Activated T-cell treated with anti-CD3 and anti-CD28 coated beads, Interleukin-2, amount 50 U/mL, for 72 hours (primary cell): ENCODE measurements around the gene SH3BP5. TPM values are rescaled to one million over a fixed set of nuclear protein-coding genes. Genes with fewer than 3 reads are reported as not detected.
"Not testable (repeated sequence)": the region's sequence is repeated elsewhere in the genome, so short reads cannot be mapped to it uniquely, and the experiment has no call there.

ENCODE experiments used
- ATAC-seq, 2 donors: fragments of 150-1000 bp; cut with Tn5 transposase; replicated peaks in 1 of 2; 2 replicates each; pipeline ENCODE4 v1.10.0; 2021; ENCODE audit warnings: moderate library complexity in 2 of 2, mild to moderate bottlenecking in 1 of 2
- DNase-seq, 2 donors: peaks; one replicate each; pipeline ENCODE4 v3.0.0; 2021 to 2022; ENCODE audit warnings: mixed read lengths in 1 of 2
- H3K27ac Mint-ChIP-seq: one replicate; pipeline ENCODE4 v1.8.0; 2022; ENCODE audit warnings: mild to moderate bottlenecking, moderate library complexity, mixed read lengths
- H3K27me3 Mint-ChIP-seq: one replicate; pipeline ENCODE4 v1.8.0; 2022; ENCODE audit warnings: low read depth, mixed read lengths
- H3K36me3 Mint-ChIP-seq, 2 donors: one replicate each; pipeline ENCODE4 v1.8.0; 2022; ENCODE audit warnings: mixed read lengths in 2 of 2, mild to moderate bottlenecking in 1 of 2; ENCODE audit not compliant: insufficient read depth in 2 of 2
- H3K4me1 Mint-ChIP-seq: one replicate; pipeline ENCODE4 v1.8.0; 2022; ENCODE audit warnings: low read depth, mixed read lengths
- H3K4me3 Mint-ChIP-seq, 2 donors: one replicate each; pipeline ENCODE4 v1.8.0; 2022; ENCODE audit warnings: mild to moderate bottlenecking in 2 of 2, mixed read lengths in 2 of 2, moderate library complexity in 2 of 2
- H3K9me3 Mint-ChIP-seq, 2 donors: one replicate each; pipeline ENCODE4 v1.8.0; 2022; ENCODE audit warnings: mixed read lengths in 2 of 2
- total RNA-seq, 2 donors: library from RNA; stranded (reverse); gene quantifications; one replicate each; pipeline ENCODE4 v1.2.3, GENCODE V29; 2022

Gene SH3BP5
- total RNA-seq, 2 donors from 2014 or later: 7.4 to 19.6 TPM

DNA sequence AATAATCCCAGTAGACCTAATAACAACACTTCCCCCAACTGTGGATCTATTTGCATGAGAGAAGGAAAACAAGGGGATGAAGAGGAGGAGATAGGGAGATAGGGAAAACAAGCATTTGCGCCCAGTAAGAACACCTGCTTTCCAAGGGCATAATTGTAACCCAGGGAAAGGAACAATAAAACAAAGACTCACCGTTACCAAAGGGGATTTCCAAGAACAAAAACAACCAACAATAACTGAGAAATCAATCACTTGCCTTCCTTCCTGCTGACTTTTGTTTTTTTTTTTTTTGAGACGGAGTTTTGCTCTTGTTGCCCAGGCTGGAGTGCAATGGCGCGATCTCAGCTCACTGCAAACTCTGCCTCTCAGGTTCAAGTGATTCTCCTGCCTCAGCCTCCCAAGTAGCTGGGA, 24.3 kb upstream of the SH3BP5 start:
- H3K36me3 Mint-ChIP-seq, H3K27me3 Mint-ChIP-seq, DNase-seq, H3K9me3 Mint-ChIP-seq: not testable (repeated sequence)
- Mint-ChIP-seq H3K27ac (peak overlapping the region; percentile 63), H3K4me3 (peak overlapping the region; percentile 66 to 71), H3K4me1 (peaks cover 47% of the 10 kb centered on the region)
- peak; percentile 5 to 35 for ATAC-seq

GRCh38 chr3:15356176-15356575, 23.8 kb upstream of the SH3BP5 start:
- Mint-ChIP-seq H3K36me3 (peaks cover 2 to 3% of the 10 kb centered on the region in 2 donors), H3K4me3 (peak overlapping the region; percentile 66 to 71)
- no peak for ATAC-seq

GRCh38 chr3:15355086-15355485, 22.7 kb upstream of the SH3BP5 start:
- Mint-ChIP-seq H3K36me3 (peaks cover 10 to 11% of the 10 kb centered on the region in 2 donors), H3K9me3 (peaks cover 0 to 9% of the 10 kb centered on the region in 2 donors), H3K4me3 (no peak overlapping the region), H3K27me3 (no peaks in the 10 kb centered on the region), H3K4me1 (peaks cover 32% of the 10 kb centered on the region), H3K27ac (peak overlapping the region; percentile 7)
- no peak for ATAC-seq
- DNase-seq: no peak

More at GRCh38 chr3:15356176-15356575, 23.8 kb upstream of the SH3BP5 start:
- Mint-ChIP-seq H3K4me1 (peaks cover 42% of the 10 kb centered on the region), H3K27me3 (no peaks in the 10 kb centered on the region), H3K27ac (peak overlapping the region; percentile 63), H3K9me3 (peaks cover 0 to 2% of the 10 kb centered on the region in 2 donors)
- DNase-seq: no peak

DNA sequence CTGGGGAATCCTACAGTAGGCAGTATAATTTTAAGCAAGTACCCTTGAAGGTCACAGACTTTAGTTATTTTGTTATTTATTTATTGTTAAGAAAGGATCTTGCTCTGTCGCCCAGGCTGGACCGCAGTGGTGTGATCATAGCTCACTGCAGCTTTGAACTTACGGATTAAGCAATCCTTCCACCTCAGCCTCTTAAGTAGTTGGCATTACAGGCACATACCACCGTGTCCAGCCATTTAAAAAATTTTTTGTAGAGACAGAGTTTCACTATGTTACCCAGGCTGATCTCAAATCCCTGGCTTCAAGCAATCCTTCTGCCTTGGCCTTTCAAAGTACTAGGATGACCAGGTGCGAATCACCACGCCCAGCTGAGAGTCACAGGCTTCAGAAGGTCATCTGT, 22.1 kb upstream of the SH3BP5 start:
- ATAC-seq: no peak
- Mint-ChIP-seq H3K9me3 (peaks cover 0 to 11% of the 10 kb centered on the region in 2 donors), H3K4me1 (peaks cover 32% of the 10 kb centered on the region)

GRCh38 chr3:15350141-15350540, 17.8 kb upstream of the SH3BP5 start:
- DNase-seq: no peak
- Mint-ChIP-seq H3K9me3 (peaks cover 0 to 12% of the 10 kb centered on the region in 2 donors), H3K27me3 (no peaks in the 10 kb centered on the region), H3K4me1 (peaks cover 32% of the 10 kb centered on the region), H3K4me3 (no peak overlapping the region), H3K36me3 (peaks cover 10 to 13% of the 10 kb centered on the region in 2 donors), H3K27ac (no peak overlapping the region)
- ATAC-seq: no peak

More for the DNA sequence above, 22.1 kb upstream of the SH3BP5 start:
- H3K36me3 Mint-ChIP-seq: peaks cover 10 to 13% of the 10 kb centered on the region in 2 donors
- no peak for DNase-seq
- H3K4me3 Mint-ChIP-seq: no peak overlapping the region
- no peaks in the 10 kb centered on the region for H3K27me3 Mint-ChIP-seq
- H3K27ac Mint-ChIP-seq: no peak overlapping the region

DNA sequence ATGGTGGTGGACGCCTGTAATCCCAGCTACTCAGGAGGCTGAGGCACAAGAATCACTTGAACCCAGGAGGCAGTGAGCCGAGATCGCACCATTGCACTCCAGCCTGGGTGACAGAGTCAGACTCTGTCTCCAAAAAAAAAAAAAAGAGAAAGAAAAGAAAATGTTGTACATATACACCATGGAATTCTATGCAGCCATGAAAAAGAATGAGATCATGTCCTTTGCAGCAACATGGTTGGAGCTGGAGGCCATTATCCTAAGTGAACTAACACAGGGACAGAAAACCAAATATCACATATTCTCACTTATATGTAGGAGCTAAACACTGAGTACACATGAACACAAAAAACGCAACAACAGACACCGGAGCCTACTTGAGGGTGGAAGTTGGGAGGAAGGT, 17.1 kb upstream of the SH3BP5 start:
- Mint-ChIP-seq H3K4me1 (peaks cover 32% of the 10 kb centered on the region), H3K9me3 (peaks cover 0 to 12% of the 10 kb centered on the region in 2 donors), H3K36me3 (peaks cover 10 to 13% of the 10 kb centered on the region in 2 donors)
- ATAC-seq, H3K4me3 Mint-ChIP-seq, H3K27me3 Mint-ChIP-seq, DNase-seq, H3K27ac Mint-ChIP-seq: not testable (repeated sequence)

GRCh38 chr3:15348246-15348645, 15.9 kb upstream of the SH3BP5 start:
- Mint-ChIP-seq H3K27me3 (no peaks in the 10 kb centered on the region), H3K9me3 (peaks cover 0 to 12% of the 10 kb centered on the region in 2 donors), H3K36me3 (peaks cover 10 to 13% of the 10 kb centered on the region in 2 donors), H3K4me3 (no peak overlapping the region), H3K4me1 (peaks cover 32% of the 10 kb centered on the region), H3K27ac (no peak overlapping the region)
- ATAC-seq (no peak), DNase-seq (no peak)

DNA sequence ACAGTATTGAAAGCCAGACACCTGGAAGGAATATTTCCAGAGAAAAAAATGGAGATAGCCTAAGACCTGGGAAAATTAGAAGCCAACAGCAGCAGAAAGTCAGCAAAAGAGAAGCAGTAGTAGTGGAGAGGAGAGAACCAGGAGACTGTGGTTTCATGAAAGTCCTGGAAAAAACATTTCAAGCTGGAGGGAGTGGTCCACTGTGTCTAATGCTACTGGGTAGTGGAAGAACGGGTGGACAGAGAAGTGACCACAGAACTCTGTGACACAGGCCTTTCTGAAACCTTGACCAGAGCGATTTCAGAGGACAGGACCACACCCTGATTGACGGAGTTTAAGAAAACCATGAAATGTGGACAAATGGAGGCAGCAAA, 15.3 kb upstream of the SH3BP5 start:
- H3K4me1 Mint-ChIP-seq: peaks cover 32% of the 10 kb centered on the region
- peaks cover 10 to 13% of the 10 kb centered on the region in 2 donors for H3K36me3 Mint-ChIP-seq
- H3K27ac Mint-ChIP-seq: peak overlapping the region; percentile 64
- H3K9me3 Mint-ChIP-seq: peaks cover 0 to 12% of the 10 kb centered on the region in 2 donors
- no peak overlapping the region for H3K4me3 Mint-ChIP-seq
- DNase-seq (no peak), ATAC-seq (no peak)
- H3K27me3 Mint-ChIP-seq: no peaks in the 10 kb centered on the region

- Mint-ChIP-seq H3K27ac (peak overlapping the region; percentile 64), H3K9me3 (peaks cover 0 to 10% of the 10 kb centered on the region in 2 donors), H3K27me3 (no peaks in the 10 kb centered on the region), H3K4me1 (peaks cover 32% of the 10 kb centered on the region), H3K4me3 (no peak overlapping the region), H3K36me3 (peaks cover 10% of the 10 kb centered on the region in 2 donors)
- DNase-seq (no peak), ATAC-seq (no peak)
These were observed 14.8 kb upstream of the SH3BP5 start for GRCh38 chr3:15347063-15347736.

GRCh38 chr3:15346516-15346915, 14.1 kb upstream of the SH3BP5 start:
- H3K36me3 Mint-ChIP-seq: peaks cover 8 to 10% of the 10 kb centered on the region in 2 donors
- H3K27ac Mint-ChIP-seq: no peak overlapping the region
- H3K27me3 Mint-ChIP-seq: no peaks in the 10 kb centered on the region
- no peak for DNase-seq
- H3K4me1 Mint-ChIP-seq: peaks cover 32% of the 10 kb centered on the region
- H3K4me3 Mint-ChIP-seq: no peak overlapping the region
- peaks cover 0 to 10% of the 10 kb centered on the region in 2 donors for H3K9me3 Mint-ChIP-seq
- no peak for ATAC-seq

DNA sequence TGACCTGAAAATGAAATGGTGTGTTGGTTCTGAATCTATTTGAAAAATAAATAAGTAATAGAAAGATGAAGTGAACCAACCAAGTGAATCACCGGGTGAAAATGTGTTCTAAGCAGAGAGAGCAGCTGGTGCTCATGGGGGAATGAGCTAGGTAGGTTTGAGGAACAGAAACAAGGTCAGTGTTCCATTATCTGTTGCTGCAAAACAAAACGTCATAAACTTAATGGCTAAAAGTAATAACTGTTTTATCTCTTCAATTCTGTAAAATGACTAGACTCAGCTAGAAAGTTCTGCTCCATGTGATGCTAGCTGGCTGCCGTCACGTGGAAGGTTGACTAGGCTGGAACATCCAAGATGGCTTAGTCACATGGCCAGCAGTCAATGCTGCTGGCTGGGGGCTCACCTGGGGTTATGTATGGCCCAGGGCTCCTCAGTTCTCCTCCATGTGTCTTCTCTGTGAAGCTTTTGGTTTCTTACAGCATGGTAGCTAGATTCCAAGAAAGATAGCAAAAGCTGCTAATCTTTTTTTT, 13.3 kb upstream of the SH3BP5 start:
- no peak for ATAC-seq
- H3K4me3 Mint-ChIP-seq: no peak overlapping the region
- peaks cover 0 to 9% of the 10 kb centered on the region in 2 donors for H3K9me3 Mint-ChIP-seq
- peaks cover 32% of the 10 kb centered on the region for H3K4me1 Mint-ChIP-seq
- peaks cover 6 to 7% of the 10 kb centered on the region in 2 donors for H3K36me3 Mint-ChIP-seq
- DNase-seq: no peak
- no peak overlapping the region for H3K27ac Mint-ChIP-seq
- no peaks in the 10 kb centered on the region for H3K27me3 Mint-ChIP-seq

DNA sequence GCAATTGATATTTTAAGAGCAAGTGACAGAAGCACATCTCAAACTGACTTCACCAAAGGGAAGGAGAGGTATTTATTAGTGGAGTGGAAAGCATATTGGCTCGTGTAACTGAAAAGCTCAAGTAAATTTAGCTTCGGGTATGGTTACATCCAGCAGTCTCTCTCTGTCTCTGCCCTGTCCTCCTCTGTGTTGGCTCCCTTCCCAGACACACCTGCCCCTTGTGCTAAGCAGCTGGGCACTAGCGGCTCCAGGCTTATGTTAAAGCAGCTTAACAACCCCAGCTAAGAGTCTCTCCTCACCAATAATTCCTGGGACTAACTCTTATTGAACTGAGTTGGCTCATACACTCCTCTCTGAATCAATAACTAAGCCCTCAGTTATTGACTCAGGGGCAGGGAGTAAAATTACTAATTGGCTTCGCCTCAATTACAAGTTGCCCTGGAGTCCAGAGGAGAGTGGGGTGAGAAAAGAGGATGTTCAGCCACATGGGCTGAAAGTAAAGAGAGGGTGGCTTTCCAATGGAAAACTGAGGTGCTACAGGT, 12.8 kb upstream of the SH3BP5 start:
- H3K27me3 Mint-ChIP-seq: no peaks in the 10 kb centered on the region
- ATAC-seq (no peak), DNase-seq (no peak)
- H3K4me3 Mint-ChIP-seq: no peak overlapping the region
- no peak overlapping the region for H3K27ac Mint-ChIP-seq
- H3K36me3 Mint-ChIP-seq: peaks cover under 1 to 2% of the 10 kb centered on the region in 2 donors
- peaks cover 32% of the 10 kb centered on the region for H3K4me1 Mint-ChIP-seq
- peaks cover 0 to 4% of the 10 kb centered on the region in 2 donors for H3K9me3 Mint-ChIP-seq

DNA sequence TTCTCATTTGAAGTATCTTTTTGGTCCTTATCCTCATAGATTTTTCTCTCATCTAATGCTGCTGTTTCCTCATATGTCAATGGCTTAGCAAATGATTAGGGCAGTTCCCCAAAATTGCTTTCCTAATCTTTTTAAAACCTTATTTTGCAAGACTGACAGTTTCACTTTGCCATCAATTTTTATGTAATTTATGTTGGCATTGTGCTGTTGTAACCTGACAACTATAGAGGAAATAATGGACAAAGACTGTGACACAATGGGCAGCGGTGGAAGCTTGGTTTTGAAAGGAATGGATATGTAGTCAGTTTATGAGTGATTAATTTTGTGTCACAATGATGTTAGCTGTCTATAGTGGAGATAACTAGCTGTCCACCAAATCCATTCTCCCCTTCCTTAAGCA, 10.6 kb upstream of the SH3BP5 start:
- no peaks in the 10 kb centered on the region for H3K9me3 Mint-ChIP-seq
- DNase-seq (no peak), ATAC-seq (no peak)
- no peak overlapping the region for H3K4me3 Mint-ChIP-seq
- H3K27ac Mint-ChIP-seq: no peak overlapping the region
- H3K4me1 Mint-ChIP-seq: peaks cover 34% of the 10 kb centered on the region
- no peaks in the 10 kb centered on the region for H3K27me3 Mint-ChIP-seq
- H3K36me3 Mint-ChIP-seq: no peaks in the 10 kb centered on the region
